Neuronal stem cell (in vitro differentiated cells): ENCODE measurements around the gene JAKMIP2.

ENCODE experiments used
- DNase-seq: peaks from one replicate; pipeline ENCODE4 v3.0.0-alpha.2; 2013; ENCODE audit warnings: low spot score
- H2AFZ ChIP-seq: one replicate; pipeline ENCODE4 v1.6.1; 2013; ENCODE audit warnings: mild to moderate bottlenecking, low read length, inconsistent platforms
- H2AK5ac ChIP-seq: 2 replicates; pipeline ENCODE4 v1.6.1; 2013; ENCODE audit warnings: low read depth, mild to moderate bottlenecking, inconsistent platforms, low read length, moderate library complexity, mixed read lengths
- H2BK120ac ChIP-seq: 2 replicates; pipeline ENCODE4 v1.6.1; 2013; ENCODE audit warnings: low read depth, mild to moderate bottlenecking, inconsistent platforms, low read length, moderate library complexity, mixed read lengths
- H2BK12ac ChIP-seq: one replicate; pipeline ENCODE4 v1.6.1; 2013; ENCODE audit warnings: low read length, inconsistent platforms
- H2BK15ac ChIP-seq: 2 replicates; pipeline ENCODE4 v1.6.1; 2013; ENCODE audit warnings: mild to moderate bottlenecking, low read length, inconsistent platforms, mixed read lengths
- H2BK5ac ChIP-seq: one replicate; pipeline ENCODE4 v1.6.1; 2013; ENCODE audit warnings: inconsistent platforms, mild to moderate bottlenecking, low read length, moderate library complexity
- H3K14ac ChIP-seq: one replicate; pipeline ENCODE4 v1.6.1; 2013; ENCODE audit warnings: low read length, inconsistent platforms
- H3K18ac ChIP-seq: 2 replicates; pipeline ENCODE4 v1.6.1; 2013; ENCODE audit warnings: low read length, inconsistent platforms
- H3K23ac ChIP-seq: 2 replicates; pipeline ENCODE4 v1.6.1; 2013; ENCODE audit warnings: low read depth, mild to moderate bottlenecking, mixed read lengths, low read length, inconsistent platforms; ENCODE audit not compliant: poor library complexity
- H3K27ac ChIP-seq: replicated peaks from 3 replicates; pipeline ENCODE4 v1.5.1; 2013; ENCODE audit warnings: low read length, inconsistent platforms
- H3K27me3 ChIP-seq, 3 experiments: 2 replicates each; pipeline ENCODE4 v1.6.1; 2013; ENCODE audit warnings: low read length in 3 of 3, mild to moderate bottlenecking in 2 of 3, inconsistent platforms in 1 of 3, low read depth in 1 of 3, mixed read lengths in 1 of 3, moderate library complexity in 1 of 3; ENCODE audit not compliant: control insufficient read depth in 3 of 3, insufficient read depth in 3 of 3
- H3K36me3 ChIP-seq, 2 donors: replicated peaks in 1 of 2; 2 replicates each; pipeline ENCODE4 v1.6.1; 2013; ENCODE audit warnings: low read length in 2 of 2; ENCODE audit not compliant: control insufficient read depth in 2 of 2, insufficient read depth in 2 of 2
- H3K4ac ChIP-seq: 2 replicates; pipeline ENCODE4 v1.6.1; 2013; ENCODE audit warnings: inconsistent platforms, mild to moderate bottlenecking, low read length, moderate library complexity
- H3K4me1 ChIP-seq, 2 donors: 1 replicate in 1 of 2; 2 replicates in 1 of 2; pipeline ENCODE4 v1.6.1; 2013; ENCODE audit warnings: low read length in 2 of 2, low read depth in 1 of 2; ENCODE audit not compliant: control insufficient read depth in 2 of 2, insufficient read depth in 1 of 2
- H3K4me2 ChIP-seq: one replicate; pipeline ENCODE4 v1.6.1; 2013; ENCODE audit warnings: mild to moderate bottlenecking, low read length, inconsistent platforms; ENCODE audit not compliant: insufficient read depth, poor library complexity, severe bottlenecking
- H3K4me3 ChIP-seq, 2 donors: 2 replicates each; pipeline ENCODE4 v1.5.1; 2013; ENCODE audit warnings: low read length in 2 of 2, mild to moderate bottlenecking in 2 of 2, inconsistent platforms in 1 of 2, moderate library complexity in 1 of 2
- H3K79me1 ChIP-seq: one replicate; pipeline ENCODE4 v1.6.1; 2013; ENCODE audit warnings: low read depth, mild to moderate bottlenecking, inconsistent platforms, low read length, moderate library complexity
- H3K9ac ChIP-seq: one replicate; pipeline ENCODE4 v1.6.1; 2013; ENCODE audit warnings: mild to moderate bottlenecking, low read depth, low read length, inconsistent platforms; ENCODE audit not compliant: poor library complexity
- H3K9me3 ChIP-seq, 2 donors: replicated peaks in 1 of 2; 2 replicates each; pipeline versions ENCODE3 to v1.6.1; 2013; ENCODE audit warnings: low read length in 2 of 2, mild to moderate bottlenecking in 2 of 2, inconsistent platforms in 1 of 2, low read depth in 1 of 2, mixed read lengths in 1 of 2, moderate library complexity in 1 of 2; ENCODE audit not compliant: control insufficient read depth in 2 of 2, insufficient read depth in 1 of 2
- H4K8ac ChIP-seq: one replicate; pipeline ENCODE4 v1.6.1; 2013; ENCODE audit warnings: low read depth, mild to moderate bottlenecking, inconsistent platforms, low read length, moderate library complexity
- H4K91ac ChIP-seq: one replicate; pipeline ENCODE4 v1.6.1; 2013; ENCODE audit warnings: low read length, low read depth, mild to moderate bottlenecking, inconsistent platforms; ENCODE audit not compliant: poor library complexity
- WGBS, 2 donors: extraction: QIAGEN DNeasy Blood & Tissue Kit; methylation state at CpG; one replicate each; pipeline ENCODE4 v1.1.7; 2013; ENCODE audit warnings: missing lambda C conversion rate in 2 of 2, mixed read lengths in 1 of 2; ENCODE audit not compliant: insufficient read length in 2 of 2, insufficient replicate concordance in 1 of 2; ENCODE audit errors: extremely low coverage in 2 of 2; 5-methylcytosine and 5-hydroxymethylcytosine counted together

The JAKMIP2 gene

DNA sequence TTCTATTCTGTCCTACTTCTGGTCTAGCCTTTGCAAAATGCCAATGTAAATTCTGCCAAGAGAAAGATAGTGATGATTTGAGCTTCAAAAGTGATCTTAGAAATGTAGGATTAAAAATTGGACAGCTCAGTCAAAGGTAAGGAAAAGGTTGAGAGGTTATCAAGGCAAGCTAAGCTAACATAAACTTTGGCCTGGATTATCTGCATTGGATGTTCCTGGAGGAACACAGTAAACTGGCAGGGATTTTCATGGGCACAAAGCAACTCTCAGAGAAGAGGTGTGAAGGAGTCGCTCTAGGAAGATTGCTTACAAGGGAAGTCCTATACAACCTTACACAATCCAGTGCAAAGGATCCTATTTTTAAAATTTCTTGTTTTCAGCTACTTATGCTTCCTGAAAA lies 115.2 kb downstream of the JAKMIP2 start:
- H2AFZ ChIP-seq, result no peak overlapping the region
- H3K27me3 ChIP-seq, result no peaks in the 10 kb centered on the region
- H2BK120ac ChIP-seq, result no peak overlapping the region
- DNase-seq, result no peak
- H3K4me3 ChIP-seq, result no peak overlapping the region
- H3K4ac ChIP-seq, result no peak overlapping the region
- no peak overlapping the region for H2BK15ac ChIP-seq
- peaks cover 28 to 49% of the 10 kb centered on the region in 2 donors for H3K36me3 ChIP-seq
- no peaks in the 10 kb centered on the region for H3K4me1 ChIP-seq
- no peak overlapping the region for H3K18ac ChIP-seq
- no peak overlapping the region for H3K27ac ChIP-seq
- no peaks in the 10 kb centered on the region for H3K79me1 ChIP-seq
- whole genome bisulfite sequencing, 2 donors, result no CpG with 5 or more reads among the region's 1 CpG
- H2BK5ac ChIP-seq, result no peak overlapping the region
- H3K14ac ChIP-seq, result no peak overlapping the region
- H3K9ac ChIP-seq, result no peak overlapping the region
- H2BK12ac ChIP-seq, result no peak overlapping the region
- no peak overlapping the region for H2AK5ac ChIP-seq
- no peak overlapping the region for H4K91ac ChIP-seq
- no peak overlapping the region for H3K23ac ChIP-seq
- H3K4me2 ChIP-seq, result no peak overlapping the region
- H4K8ac ChIP-seq, result no peak overlapping the region
- H3K9me3 ChIP-seq, result peaks cover 0 to 3% of the 10 kb centered on the region in 2 donors

DNA sequence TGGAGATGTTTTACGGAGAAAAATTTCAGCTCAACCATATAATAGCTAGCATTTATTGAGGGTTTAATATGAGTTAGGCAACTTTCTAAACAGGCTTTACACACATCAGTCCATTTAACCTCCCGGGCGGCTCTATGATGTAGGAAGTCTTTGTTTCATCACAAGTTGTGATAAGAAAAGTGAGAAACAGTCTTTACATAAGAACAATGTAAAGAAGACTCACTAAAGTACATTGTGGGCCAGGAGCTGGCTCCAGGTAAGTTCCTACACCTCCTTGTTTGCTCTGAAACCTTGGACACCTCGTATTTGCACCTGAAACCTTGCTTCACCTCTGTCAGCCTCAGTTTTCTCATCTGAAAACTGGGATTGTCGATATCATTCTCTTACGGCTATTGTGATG lies 116.1 kb downstream of the JAKMIP2 start:
- Histone ChIP-seq H3K4me3 (no peak overlapping the region), H2BK12ac (no peak overlapping the region)

DNA sequence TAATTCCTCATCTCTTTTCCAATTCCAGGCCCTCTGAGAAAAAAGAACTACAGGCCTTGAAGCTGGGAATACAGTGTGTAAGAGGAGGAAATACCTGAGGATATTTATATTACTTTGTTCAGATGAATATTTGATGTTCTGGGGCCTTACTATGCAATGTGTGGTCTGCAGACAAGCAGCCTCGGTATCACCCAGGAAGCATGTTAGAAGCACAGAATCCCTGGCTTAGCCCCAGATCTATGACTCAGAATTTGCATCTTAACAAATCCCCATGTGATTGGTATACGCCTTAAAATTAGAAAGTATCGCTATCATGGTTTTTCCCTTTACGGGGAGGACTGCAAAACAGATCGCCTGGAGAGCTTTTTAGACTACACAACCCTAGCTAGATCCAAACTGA lies 121.0 kb downstream of the JAKMIP2 start:
- no CpG with 5 or more reads among the region's 5 CpGs for WGBS, 2 donors
- Histone ChIP-seq H3K23ac (no peak overlapping the region), H3K4ac (no peak overlapping the region), H3K4me1 (peaks cover 0 to 5% of the 10 kb centered on the region in 2 donors), H3K27me3 (no peaks in the 10 kb centered on the region), H4K8ac (no peak overlapping the region), H3K9ac (no peak overlapping the region), H2BK5ac (no peak overlapping the region), H3K4me2 (no peak overlapping the region), H3K27ac (no peak overlapping the region), H2AK5ac (no peak overlapping the region), H2BK15ac (no peak overlapping the region), H3K14ac (no peak overlapping the region), H2AFZ (no peak overlapping the region), H3K18ac (no peak overlapping the region), H3K4me3 (no peak overlapping the region), H3K36me3 (peaks cover 27 to 45% of the 10 kb centered on the region in 2 donors), H2BK12ac (no peak overlapping the region), H3K79me1 (no peaks in the 10 kb centered on the region), H2BK120ac (no peak overlapping the region), H3K9me3 (peaks cover 5 to 9% of the 10 kb centered on the region in 2 donors), H4K91ac (no peak overlapping the region)
- DNase-seq, result no peak

More for the DNA sequence above, 116.1 kb downstream of the JAKMIP2 start:
- Histone ChIP-seq H2AFZ (no peak overlapping the region), H4K91ac (no peak overlapping the region), H3K79me1 (no peaks in the 10 kb centered on the region), H2BK120ac (no peak overlapping the region), H4K8ac (no peak overlapping the region), H3K23ac (no peak overlapping the region), H3K4ac (no peak overlapping the region), H3K27ac (no peak overlapping the region), H3K27me3 (no peaks in the 10 kb centered on the region), H3K4me2 (no peak overlapping the region), H3K9ac (no peak overlapping the region), H3K36me3 (peaks cover 26 to 43% of the 10 kb centered on the region in 2 donors), H3K4me1 (no peaks in the 10 kb centered on the region), H2BK15ac (no peak overlapping the region), H3K18ac (no peak overlapping the region), H2AK5ac (no peak overlapping the region), H2BK5ac (no peak overlapping the region), H3K9me3 (peaks cover 0 to 3% of the 10 kb centered on the region in 2 donors), H3K14ac (no peak overlapping the region)
- WGBS, 2 donors, result no CpG with 5 or more reads among the region's 6 CpGs
- no peak for DNase-seq

DNA sequence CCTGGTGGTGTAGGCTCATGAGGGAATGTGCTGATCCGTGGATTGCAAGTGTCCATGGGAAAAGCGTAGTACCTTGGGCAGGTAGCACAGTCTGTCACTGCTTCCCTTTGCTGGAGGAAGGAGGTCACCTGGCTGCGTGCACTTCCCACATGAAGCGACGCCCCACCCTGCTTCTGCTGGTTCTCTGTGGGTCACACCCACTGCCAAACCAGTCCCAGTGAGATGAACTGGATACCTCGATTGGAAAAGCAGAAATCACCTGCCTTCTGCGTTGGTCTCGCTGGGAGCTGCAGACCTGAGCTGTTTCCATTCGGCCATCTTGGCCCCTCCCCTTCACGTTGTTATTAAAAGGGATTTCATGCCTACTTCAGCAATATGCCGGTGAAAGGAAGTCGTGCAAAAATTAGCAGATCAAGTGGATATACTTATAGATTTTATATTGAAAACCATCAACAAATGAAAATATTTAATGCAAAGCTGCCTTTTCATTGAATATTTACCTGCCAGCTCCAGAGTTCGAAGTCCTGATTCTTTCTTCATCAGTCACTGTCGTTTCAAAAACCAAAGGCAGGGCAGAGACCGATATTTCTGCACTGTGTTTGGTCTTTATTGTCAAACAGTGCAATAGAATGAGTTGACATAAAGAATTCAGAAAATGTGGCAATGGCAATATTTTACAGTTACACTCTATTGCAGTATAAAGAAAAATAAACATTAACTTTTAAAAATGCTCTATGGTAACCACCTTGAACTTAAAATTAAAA lies 123.2 kb downstream of the JAKMIP2 start:
- H3K36me3 ChIP-seq, result peaks cover 26 to 44% of the 10 kb centered on the region in 2 donors
- WGBS, 2 donors, result no CpG with 5 or more reads among the region's 15 CpGs

More for the DNA sequence above, 123.2 kb downstream of the JAKMIP2 start:
- Histone ChIP-seq H3K4me1 (peaks cover 0 to 5% of the 10 kb centered on the region in 2 donors), H3K9ac (no peak overlapping the region), H3K18ac (no peak overlapping the region), H4K8ac (no peak overlapping the region), H3K4ac (no peak overlapping the region), H3K79me1 (no peaks in the 10 kb centered on the region), H4K91ac (no peak overlapping the region), H3K4me2 (no peak overlapping the region), H3K27me3 (no peaks in the 10 kb centered on the region), H3K4me3 (no peak overlapping the region), H3K23ac (no peak overlapping the region), H3K9me3 (peaks cover 5 to 9% of the 10 kb centered on the region in 2 donors), H2BK5ac (no peak overlapping the region), H2BK120ac (no peak overlapping the region), H2AK5ac (no peak overlapping the region), H3K14ac (no peak overlapping the region), H2BK15ac (no peak overlapping the region), H2AFZ (no peak overlapping the region), H2BK12ac (no peak overlapping the region), H3K27ac (no peak overlapping the region)
- DNase-seq, result no peak
